Measurements from ENCODE around the gene DRG1. TPM values are rescaled to one million over a fixed set of nuclear protein-coding genes. Genes with fewer than 3 reads are reported as not detected.
"Not testable (repeated sequence)": the region's sequence is repeated elsewhere in the genome, so short reads cannot be mapped to it uniquely, and the experiment has no call there.

The DRG1 gene
- total RNA-seq, 1 experiment from 2014 or later: 75.2 TPM

DNA sequence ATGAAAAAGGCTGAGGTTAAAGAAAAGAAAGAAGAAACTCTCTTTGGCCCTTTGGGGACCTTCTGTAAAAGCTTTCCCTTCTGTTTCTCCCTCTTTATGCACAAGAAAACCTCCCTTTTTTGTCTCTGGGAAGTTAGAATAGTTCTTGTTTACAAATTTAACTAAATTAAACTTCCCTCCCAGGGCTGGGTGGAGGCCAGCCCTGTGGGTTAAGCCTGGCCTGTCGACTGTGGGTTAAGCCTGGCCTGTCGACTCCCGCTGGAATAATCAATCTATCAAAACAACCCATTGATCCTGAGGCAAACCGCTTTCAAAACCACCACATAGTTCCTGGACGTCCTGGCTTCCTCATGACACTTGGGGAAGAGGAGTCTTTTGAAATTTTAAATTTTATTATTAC lies 1.2 kb upstream of the DRG1 start:
- H3K9me3 Mint-ChIP-seq (ENCODE audit: low read depth, unreplicated experiment): peaks cover 3% of the 10 kb centered on the region
- peaks cover 41% of the 10 kb centered on the region for H3K36me3 Mint-ChIP-seq (ENCODE audit: insufficient read depth, unreplicated experiment)
- no peak for DNase-seq
- H3K27me3 Mint-ChIP-seq (ENCODE audit: unreplicated experiment): peaks cover 13% of the 10 kb centered on the region
- H3K4me3 Mint-ChIP-seq (ENCODE audit: low read depth, unreplicated experiment): no peak overlapping the region
- no TSS peak for BruUV-seq (replicated peaks)
- intact Hi-C loops (cut with micrococcal nuclease; ENCODE audit: unreplicated experiment): no loop called here
- TF ChIP-seq, protein P1, sequence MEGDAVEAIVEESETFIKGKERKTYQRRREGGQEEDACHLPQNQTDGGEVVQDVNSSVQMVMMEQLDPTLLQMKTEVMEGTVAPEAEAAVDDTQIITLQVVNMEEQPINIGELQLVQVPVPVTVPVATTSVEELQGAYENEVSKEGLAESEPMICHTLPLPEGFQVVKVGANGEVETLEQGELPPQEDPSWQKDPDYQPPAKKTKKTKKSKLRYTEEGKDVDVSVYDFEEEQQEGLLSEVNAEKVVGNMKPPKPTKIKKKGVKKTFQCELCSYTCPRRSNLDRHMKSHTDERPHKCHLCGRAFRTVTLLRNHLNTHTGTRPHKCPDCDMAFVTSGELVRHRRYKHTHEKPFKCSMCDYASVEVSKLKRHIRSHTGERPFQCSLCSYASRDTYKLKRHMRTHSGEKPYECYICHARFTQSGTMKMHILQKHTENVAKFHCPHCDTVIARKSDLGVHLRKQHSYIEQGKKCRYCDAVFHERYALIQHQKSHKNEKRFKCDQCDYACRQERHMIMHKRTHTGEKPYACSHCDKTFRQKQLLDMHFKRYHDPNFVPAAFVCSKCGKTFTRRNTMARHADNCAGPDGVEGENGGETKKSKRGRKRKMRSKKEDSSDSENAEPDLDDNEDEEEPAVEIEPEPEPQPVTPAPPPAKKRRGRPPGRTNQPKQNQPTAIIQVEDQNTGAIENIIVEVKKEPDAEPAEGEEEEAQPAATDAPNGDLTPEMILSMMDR (IDR thresholded peaks at IDR 0.05; ENCODE audit: unreplicated experiment): no peak
- no peak overlapping the region for H3K27ac Mint-ChIP-seq (ENCODE audit: unreplicated experiment)
- H3K4me1 Mint-ChIP-seq (ENCODE audit: low read depth, unreplicated experiment): no peaks in the 10 kb centered on the region
- CTCF ChIA-PET: no interaction called here

DNA sequence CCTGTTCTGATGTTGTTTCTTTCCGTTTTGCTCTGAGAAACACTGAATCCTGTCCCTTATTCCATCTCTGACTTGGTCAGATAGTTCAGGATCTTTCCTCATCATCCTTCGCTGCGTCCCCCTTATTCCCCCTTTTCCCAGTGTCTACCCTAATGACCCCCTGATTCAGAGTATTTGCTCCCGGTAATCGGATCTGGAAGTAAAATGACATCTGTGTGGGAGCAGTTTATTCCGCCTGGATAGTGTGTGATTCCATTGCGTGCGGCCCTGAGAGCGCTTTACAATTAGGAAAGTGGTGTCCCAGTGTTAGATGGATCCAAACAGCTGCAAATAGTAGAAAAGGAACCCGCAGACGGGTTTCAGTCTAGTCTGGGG lies 606 bp downstream of the DRG1 start:
- TF ChIP-seq, protein P1 (IDR thresholded peaks at IDR 0.05; ENCODE audit: unreplicated experiment): no peak
- H3K4me3 Mint-ChIP-seq (ENCODE audit: low read depth, unreplicated experiment): peak overlapping the region; percentile 93
- H3K4me1 Mint-ChIP-seq (ENCODE audit: low read depth, unreplicated experiment): no peaks in the 10 kb centered on the region
- CTCF ChIA-PET: no interaction called here
- H3K27me3 Mint-ChIP-seq (ENCODE audit: unreplicated experiment): peaks cover under 1% of the 10 kb centered on the region
- intact Hi-C loops (cut with micrococcal nuclease; ENCODE audit: unreplicated experiment): no loop called here
- H3K36me3 Mint-ChIP-seq (ENCODE audit: insufficient read depth, unreplicated experiment): peaks cover 55% of the 10 kb centered on the region
- no peaks in the 10 kb centered on the region for H3K9me3 Mint-ChIP-seq (ENCODE audit: low read depth, unreplicated experiment)
- TSS peak; percentile 70 for BruUV-seq (replicated peaks)
- no peak for DNase-seq
- H3K27ac Mint-ChIP-seq (ENCODE audit: unreplicated experiment): peak overlapping the region; percentile 88

DNA sequence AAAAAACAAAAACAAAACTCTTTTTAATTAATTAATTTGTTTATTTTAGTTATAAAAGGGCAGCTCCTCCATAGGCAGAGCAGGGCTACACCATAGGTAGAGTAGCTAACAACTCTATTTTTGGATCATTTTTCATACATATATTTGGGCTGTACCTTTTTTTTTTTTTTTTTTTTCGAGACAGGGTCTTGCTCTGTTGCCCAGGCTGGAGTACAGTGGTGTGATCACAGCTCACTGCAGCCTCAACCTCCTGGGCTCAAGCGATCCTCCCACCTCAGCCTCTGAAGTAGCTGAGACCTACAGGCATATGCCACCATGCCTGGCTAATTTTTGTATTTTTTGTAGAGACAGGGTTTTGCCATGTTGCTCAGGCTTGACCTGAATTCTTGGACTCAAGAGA lies 2.9 kb downstream of the DRG1 start:
- peaks cover 79% of the 10 kb centered on the region for H3K36me3 Mint-ChIP-seq (ENCODE audit: insufficient read depth, unreplicated experiment)
- BruUV-seq (replicated peaks); H3K4me1 Mint-ChIP-seq (ENCODE audit: low read depth, unreplicated experiment); H3K27ac Mint-ChIP-seq (ENCODE audit: unreplicated experiment); intact Hi-C loops (cut with micrococcal nuclease; ENCODE audit: unreplicated experiment); DNase-seq; H3K27me3 Mint-ChIP-seq (ENCODE audit: unreplicated experiment); H3K4me3 Mint-ChIP-seq (ENCODE audit: low read depth, unreplicated experiment); H3K9me3 Mint-ChIP-seq (ENCODE audit: low read depth, unreplicated experiment): not testable (repeated sequence)
- CTCF ChIA-PET: interaction anchor here (0.6 kb wide), 1 partner anchor 1115 kb away, joined by 3 read pairs; no protein-coding TSS in a partner anchor

DNA sequence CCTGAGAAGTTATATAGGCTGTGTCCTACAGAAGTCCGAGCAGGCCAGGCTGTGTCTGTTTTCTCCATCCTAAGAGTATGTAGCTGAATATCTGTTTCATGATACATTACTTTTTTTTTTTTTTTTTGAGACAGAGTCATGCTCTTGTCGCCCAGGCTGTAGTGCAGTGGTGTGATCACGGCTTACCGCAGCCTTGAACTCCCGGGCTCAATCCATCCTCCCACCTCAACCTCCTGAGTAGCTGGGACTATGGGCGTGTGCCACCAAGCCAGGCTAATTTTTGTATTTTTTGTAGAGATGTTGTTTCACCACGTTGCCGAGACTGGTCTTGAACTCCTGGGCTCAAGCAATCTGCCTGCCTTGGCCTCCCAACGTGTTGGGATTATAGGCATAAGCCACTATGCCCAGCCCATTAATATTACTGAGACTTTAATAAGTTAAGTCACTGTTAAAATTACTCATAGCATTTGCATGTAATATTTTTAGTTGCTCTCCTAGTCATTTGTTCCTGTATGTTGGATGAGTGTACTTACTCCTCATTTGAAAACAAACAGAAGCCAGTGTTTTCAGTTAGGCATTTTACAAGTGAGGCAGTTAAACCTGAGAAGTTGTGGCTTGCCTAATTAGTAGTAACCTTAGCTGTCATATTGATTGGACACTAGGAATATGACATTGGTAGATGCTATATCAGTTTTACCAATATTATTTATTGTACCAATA lies 26.1 kb downstream of the DRG1 start:
- H3K4me1 Mint-ChIP-seq (ENCODE audit: low read depth, unreplicated experiment): no peaks in the 10 kb centered on the region
- intact Hi-C loops (cut with micrococcal nuclease; ENCODE audit: unreplicated experiment): no loop called here
- CTCF ChIA-PET: no interaction called here
- H3K27ac Mint-ChIP-seq (ENCODE audit: unreplicated experiment): no peak overlapping the region
- H3K27me3 Mint-ChIP-seq (ENCODE audit: unreplicated experiment): no peaks in the 10 kb centered on the region
- DNase-seq: no peak
- TF ChIP-seq, protein P1 (IDR thresholded peaks at IDR 0.05; ENCODE audit: unreplicated experiment): no peak
- peaks cover 83% of the 10 kb centered on the region for H3K36me3 Mint-ChIP-seq (ENCODE audit: insufficient read depth, unreplicated experiment)
- H3K4me3 Mint-ChIP-seq (ENCODE audit: low read depth, unreplicated experiment): no peak overlapping the region
- BruUV-seq (replicated peaks): no TSS peak
- H3K9me3 Mint-ChIP-seq (ENCODE audit: low read depth, unreplicated experiment): no peaks in the 10 kb centered on the region

DNA sequence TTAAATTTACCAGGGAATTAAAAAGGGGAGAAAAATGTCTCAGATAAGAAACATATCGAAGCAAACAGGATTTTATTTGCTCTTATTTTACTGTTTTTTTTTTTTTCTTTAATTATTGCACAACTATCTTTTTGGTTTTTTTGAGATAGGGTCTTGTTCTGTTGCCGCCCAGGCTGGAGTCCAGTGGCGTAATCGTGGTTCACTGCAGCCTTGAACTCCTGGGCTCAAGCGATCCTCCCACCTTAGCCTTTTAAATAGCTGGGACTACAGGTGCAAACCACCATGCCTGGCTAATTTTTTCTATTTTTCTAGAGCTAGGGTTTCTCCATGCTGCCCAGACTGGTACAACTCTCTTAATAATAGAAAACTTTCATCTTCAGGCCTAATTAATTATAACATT lies 32.5 kb downstream of the DRG1 start:
- no TSS peak for BruUV-seq (replicated peaks)
- H3K9me3 Mint-ChIP-seq (ENCODE audit: low read depth, unreplicated experiment): no peaks in the 10 kb centered on the region
- intact Hi-C loops (cut with micrococcal nuclease; ENCODE audit: unreplicated experiment): no loop called here
- no peak overlapping the region for H3K4me3 Mint-ChIP-seq (ENCODE audit: low read depth, unreplicated experiment)
- CTCF ChIA-PET: no interaction called here
- no peaks in the 10 kb centered on the region for H3K4me1 Mint-ChIP-seq (ENCODE audit: low read depth, unreplicated experiment)
- H3K36me3 Mint-ChIP-seq (ENCODE audit: insufficient read depth, unreplicated experiment): peaks cover 89% of the 10 kb centered on the region
- TF ChIP-seq, protein P1 (IDR thresholded peaks at IDR 0.05; ENCODE audit: unreplicated experiment): no peak
- H3K27me3 Mint-ChIP-seq (ENCODE audit: unreplicated experiment): no peaks in the 10 kb centered on the region
- no peak overlapping the region for H3K27ac Mint-ChIP-seq (ENCODE audit: unreplicated experiment)
- no peak for DNase-seq

Measured in Calu3 (cell line).